Measurements from ENCODE around the gene SMARCA1. TPM values are rescaled to one million over a fixed set of nuclear protein-coding genes. Genes with fewer than 3 reads are reported as not detected.
"Not testable (repeated sequence)": the region's sequence is repeated elsewhere in the genome, so short reads cannot be mapped to it uniquely, and the experiment has no call there.

The SMARCA1 gene
- total RNA-seq, 2 donors from 2014 or later = 34.0 to 56.6 TPM

DNA sequence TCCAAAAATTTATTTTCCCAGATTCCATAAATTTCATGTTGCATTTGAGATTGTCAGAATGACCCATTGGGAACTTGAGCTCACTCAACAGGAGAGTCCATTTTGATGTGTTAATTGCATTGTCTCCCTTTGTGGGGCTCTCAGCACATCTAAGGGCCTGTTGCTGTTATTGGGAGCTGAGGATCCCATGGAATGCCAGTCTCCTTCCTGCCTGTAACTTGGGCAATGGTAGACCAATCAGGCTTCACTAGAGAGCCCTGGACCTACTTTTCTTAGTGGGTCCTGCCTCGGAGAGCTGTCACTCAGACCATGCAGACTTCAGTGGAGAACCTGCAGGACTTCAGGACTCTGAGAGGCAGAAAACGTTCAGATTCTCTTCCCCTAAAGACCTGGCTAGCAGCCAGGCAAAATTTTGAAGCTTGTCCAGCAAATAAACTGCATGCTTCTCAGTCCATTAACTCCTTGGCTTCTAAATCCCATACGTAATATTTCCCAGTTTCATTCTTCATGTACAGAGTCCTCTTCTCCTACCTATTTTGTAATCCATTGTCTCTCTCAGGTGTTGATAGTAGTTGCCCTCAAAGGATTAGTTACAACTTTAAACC lies 41.9 kb upstream of the SMARCA1 start:
- Histone ChIP-seq H3K4me3 (no peak overlapping the region), H3K4me1 (ENCODE audit: control insufficient read depth in 1 of 2, low read depth in 2 of 2) (no peaks in the 10 kb centered on the region), H3K27ac (no peak overlapping the region), H3K36me3 (peaks cover 6% of the 10 kb centered on the region), H3K27me3 (replicated peaks; ENCODE audit: insufficient read depth) (no peaks in the 10 kb centered on the region), H3K9me3 (no peaks in the 10 kb centered on the region)
- TF ChIP-seq, protein P1, sequence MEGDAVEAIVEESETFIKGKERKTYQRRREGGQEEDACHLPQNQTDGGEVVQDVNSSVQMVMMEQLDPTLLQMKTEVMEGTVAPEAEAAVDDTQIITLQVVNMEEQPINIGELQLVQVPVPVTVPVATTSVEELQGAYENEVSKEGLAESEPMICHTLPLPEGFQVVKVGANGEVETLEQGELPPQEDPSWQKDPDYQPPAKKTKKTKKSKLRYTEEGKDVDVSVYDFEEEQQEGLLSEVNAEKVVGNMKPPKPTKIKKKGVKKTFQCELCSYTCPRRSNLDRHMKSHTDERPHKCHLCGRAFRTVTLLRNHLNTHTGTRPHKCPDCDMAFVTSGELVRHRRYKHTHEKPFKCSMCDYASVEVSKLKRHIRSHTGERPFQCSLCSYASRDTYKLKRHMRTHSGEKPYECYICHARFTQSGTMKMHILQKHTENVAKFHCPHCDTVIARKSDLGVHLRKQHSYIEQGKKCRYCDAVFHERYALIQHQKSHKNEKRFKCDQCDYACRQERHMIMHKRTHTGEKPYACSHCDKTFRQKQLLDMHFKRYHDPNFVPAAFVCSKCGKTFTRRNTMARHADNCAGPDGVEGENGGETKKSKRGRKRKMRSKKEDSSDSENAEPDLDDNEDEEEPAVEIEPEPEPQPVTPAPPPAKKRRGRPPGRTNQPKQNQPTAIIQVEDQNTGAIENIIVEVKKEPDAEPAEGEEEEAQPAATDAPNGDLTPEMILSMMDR (IDR thresholded peaks at IDR 0.05) = no peak
- DNase-seq (ENCODE audit: low spot score) (no peak), ATAC-seq (ENCODE audit: insufficient number of reproducible peaks, low FRiP score, low read depth) (no peak)

DNA sequence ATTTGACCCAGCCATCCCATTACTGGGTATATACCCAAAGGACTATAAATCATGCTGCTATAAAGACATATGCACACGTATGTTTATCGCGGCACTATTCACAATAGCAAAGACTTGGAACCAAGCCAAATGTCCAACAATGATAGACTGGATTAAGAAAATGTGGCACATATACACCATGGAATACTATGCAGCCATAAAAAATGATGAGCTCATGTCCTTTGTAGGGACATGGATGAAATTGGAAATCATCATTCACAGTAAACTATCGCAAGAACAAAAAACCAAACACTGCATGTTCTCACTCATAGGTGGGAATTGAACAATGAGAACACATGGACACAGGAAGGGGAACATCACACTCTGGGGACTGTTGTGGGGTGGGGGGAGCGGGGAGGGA lies 41.1 kb upstream of the SMARCA1 start:
- ATAC-seq (ENCODE audit: insufficient number of reproducible peaks, low FRiP score, low read depth); H3K9me3 ChIP-seq; H3K27me3 ChIP-seq (replicated peaks; ENCODE audit: insufficient read depth); H3K4me1 ChIP-seq (ENCODE audit: control insufficient read depth in 1 of 2, low read depth in 2 of 2); DNase-seq (ENCODE audit: low spot score); H3K4me3 ChIP-seq; H3K27ac ChIP-seq; H3K36me3 ChIP-seq: not testable (repeated sequence)

DNA sequence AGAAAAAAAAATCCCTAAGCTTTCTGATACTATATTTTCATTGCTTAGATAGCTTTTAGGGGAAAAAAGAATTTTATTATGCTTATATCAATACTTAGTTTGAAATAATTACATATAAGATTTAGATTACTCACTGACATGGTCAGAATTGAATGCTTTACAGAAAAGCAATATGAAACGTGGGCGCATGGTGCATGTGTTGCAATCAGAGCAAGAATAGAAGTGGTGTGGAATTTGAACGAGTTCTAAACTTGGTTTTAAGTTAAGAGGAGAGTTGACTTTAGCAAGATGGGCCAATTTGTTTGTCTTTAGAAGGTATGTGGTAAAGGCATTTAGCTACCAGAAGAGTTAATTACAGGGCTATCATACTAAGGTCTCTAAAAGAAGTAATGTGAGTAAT lies 38.2 kb upstream of the SMARCA1 start:
- H3K4me3 ChIP-seq = no peak overlapping the region

DNA sequence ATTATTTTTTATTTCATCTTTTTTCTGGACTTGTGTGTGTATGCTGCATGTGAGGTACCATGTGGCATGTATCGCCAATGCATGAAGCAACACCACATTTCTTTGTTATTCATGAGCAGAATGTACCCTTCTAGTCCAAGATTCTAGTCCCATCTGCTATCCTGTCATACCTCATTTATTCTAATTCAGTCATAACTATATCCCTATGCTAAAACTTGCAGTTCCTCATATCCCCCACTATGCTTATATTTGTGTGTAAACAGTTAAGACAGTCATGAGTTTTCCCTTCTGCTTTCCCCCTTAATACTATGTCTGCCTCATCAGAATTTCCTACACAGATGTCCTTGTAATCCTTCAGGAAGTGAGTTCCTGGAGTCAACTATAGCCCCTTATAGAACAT lies 36.5 kb upstream of the SMARCA1 start:
- Histone ChIP-seq H3K4me1 (ENCODE audit: control insufficient read depth in 1 of 2, low read depth in 2 of 2) (peaks cover 0 to 12% of the 10 kb centered on the region in 2 donors), H3K36me3 (peaks cover 4% of the 10 kb centered on the region), H3K4me3 (no peak overlapping the region), H3K27ac (no peak overlapping the region), H3K27me3 (replicated peaks; ENCODE audit: insufficient read depth) (no peaks in the 10 kb centered on the region), H3K9me3 (no peaks in the 10 kb centered on the region)
- ATAC-seq (ENCODE audit: insufficient number of reproducible peaks, low FRiP score, low read depth) (no peak), DNase-seq (ENCODE audit: low spot score) (no peak)
- TF ChIP-seq, protein P1 (IDR thresholded peaks at IDR 0.05) = no peak

More for the DNA sequence above, 38.2 kb upstream of the SMARCA1 start:
- H3K36me3 ChIP-seq = peaks cover 4% of the 10 kb centered on the region
- ATAC-seq (ENCODE audit: insufficient number of reproducible peaks, low FRiP score, low read depth) (no peak), DNase-seq (ENCODE audit: low spot score) (no peak)
- H3K27me3 ChIP-seq (replicated peaks; ENCODE audit: insufficient read depth) = no peaks in the 10 kb centered on the region
- TF ChIP-seq, protein P1 (IDR thresholded peaks at IDR 0.05) = no peak
- H3K9me3 ChIP-seq = no peaks in the 10 kb centered on the region
- no peak overlapping the region for H3K27ac ChIP-seq
- peaks cover 0 to 12% of the 10 kb centered on the region in 2 donors for H3K4me1 ChIP-seq (ENCODE audit: control insufficient read depth in 1 of 2, low read depth in 2 of 2)

DNA sequence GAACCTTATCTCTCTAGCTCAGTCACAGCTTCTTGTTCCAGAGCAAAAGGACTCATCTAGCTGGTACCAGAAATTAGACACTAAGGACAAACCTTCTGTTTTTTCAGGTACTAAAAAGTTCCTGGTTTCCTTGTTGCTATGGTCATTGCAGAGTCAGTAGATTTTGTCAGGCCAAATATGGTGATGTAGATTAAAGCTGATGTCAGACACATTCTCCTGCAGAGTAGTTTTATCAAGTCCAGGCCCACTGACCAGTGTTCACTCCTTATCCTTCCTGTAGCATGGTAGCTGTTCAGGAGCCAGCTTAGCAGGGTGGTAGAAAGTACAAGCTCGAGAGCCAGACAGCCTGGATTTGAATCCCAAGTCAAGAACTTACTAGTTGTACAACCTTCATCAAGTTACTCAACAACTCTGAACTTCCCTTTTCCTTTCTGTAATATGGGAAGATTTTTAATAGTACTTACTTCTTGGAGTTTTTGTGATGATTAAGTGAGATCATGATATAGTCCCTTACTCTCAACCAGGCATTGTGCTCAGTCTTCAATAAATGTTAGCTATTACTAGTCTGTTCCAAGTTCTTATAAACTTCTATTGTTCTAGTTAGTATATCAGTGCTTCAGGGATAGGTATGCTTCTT lies 34.7 kb upstream of the SMARCA1 start:
- ATAC-seq (ENCODE audit: insufficient number of reproducible peaks, low FRiP score, low read depth) = no peak
- peak overlapping the region in 1 of 2 donors; percentile 30 for H3K27ac ChIP-seq

More for the DNA sequence above, 34.7 kb upstream of the SMARCA1 start:
- Histone ChIP-seq H3K4me1 (ENCODE audit: control insufficient read depth in 1 of 2, low read depth in 2 of 2) (peaks cover 0 to 12% of the 10 kb centered on the region in 2 donors), H3K27me3 (replicated peaks; ENCODE audit: insufficient read depth) (no peaks in the 10 kb centered on the region), H3K9me3 (no peaks in the 10 kb centered on the region), H3K36me3 (peaks cover 4% of the 10 kb centered on the region), H3K4me3 (no peak overlapping the region)
- TF ChIP-seq, protein P1 (IDR thresholded peaks at IDR 0.05) = no peak
- no peak for DNase-seq (ENCODE audit: low spot score)

Measured in thoracic aorta (tissue), 2 donors.